ENCODE results near the gene AAMP. TPM values are rescaled to one million over a fixed set of nuclear protein-coding genes. Genes with fewer than 3 reads are reported as not detected.

AAMP gene
- total and polyA plus RNA-seq, 10 donors = 54.1 to 93.8 (median 62.5) TPM

DNA sequence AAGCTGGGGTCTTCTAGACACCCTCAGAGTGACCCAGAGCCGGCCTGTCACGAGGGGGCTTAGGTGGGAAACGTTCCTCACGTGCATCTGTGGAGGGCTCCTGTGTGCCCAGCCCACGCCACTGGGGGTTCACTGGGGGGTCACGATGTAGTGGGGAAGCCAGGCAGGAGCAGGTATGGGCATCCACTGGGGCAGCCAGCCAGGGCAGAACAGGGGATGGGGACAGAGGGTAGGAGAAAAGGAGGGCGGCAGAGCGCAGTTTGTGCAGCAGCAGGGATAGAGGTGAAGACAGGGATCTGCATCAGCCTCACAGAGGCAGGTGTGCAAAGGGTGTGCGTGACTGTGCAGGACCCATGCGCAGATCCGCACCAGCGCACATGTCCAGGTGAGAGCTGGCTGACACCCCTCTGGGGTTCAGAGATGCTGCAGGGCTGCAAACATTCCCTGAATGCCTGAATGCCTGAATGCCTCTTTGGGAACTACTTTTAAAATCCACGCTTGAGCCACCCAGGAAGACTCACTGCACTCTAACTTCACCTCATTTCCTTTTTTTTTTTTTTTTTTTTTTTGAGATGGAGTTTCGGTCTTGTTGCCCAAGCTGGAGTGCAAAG is 10.4 kb upstream of the AAMP start:
- no peak for DNase-seq
- H3K27ac ChIP-seq = no peak overlapping the region
- H3K4me3 ChIP-seq = no peak overlapping the region
- no peaks in the 10 kb centered on the region for H3K27me3 ChIP-seq (replicated peaks in 1 of 7)
- intact Hi-C loops (cut with DNase I; ENCODE audit: low total_unique reads) = no loop called here
- H3K36me3 ChIP-seq = peaks cover 2 to 95% (median 68%) of the 10 kb centered on the region in 6 donors
- H3K4me1 ChIP-seq = peaks cover 29 to 50% (median 37%) of the 10 kb centered on the region in 6 donors
- H3K9me3 ChIP-seq = no peaks in the 10 kb centered on the region
- WGBS, 5 donors = 92 to 94% (median 93%) methylated on average over 14 of the region's 14 CpGs
- TF ChIP-seq, protein P1, sequence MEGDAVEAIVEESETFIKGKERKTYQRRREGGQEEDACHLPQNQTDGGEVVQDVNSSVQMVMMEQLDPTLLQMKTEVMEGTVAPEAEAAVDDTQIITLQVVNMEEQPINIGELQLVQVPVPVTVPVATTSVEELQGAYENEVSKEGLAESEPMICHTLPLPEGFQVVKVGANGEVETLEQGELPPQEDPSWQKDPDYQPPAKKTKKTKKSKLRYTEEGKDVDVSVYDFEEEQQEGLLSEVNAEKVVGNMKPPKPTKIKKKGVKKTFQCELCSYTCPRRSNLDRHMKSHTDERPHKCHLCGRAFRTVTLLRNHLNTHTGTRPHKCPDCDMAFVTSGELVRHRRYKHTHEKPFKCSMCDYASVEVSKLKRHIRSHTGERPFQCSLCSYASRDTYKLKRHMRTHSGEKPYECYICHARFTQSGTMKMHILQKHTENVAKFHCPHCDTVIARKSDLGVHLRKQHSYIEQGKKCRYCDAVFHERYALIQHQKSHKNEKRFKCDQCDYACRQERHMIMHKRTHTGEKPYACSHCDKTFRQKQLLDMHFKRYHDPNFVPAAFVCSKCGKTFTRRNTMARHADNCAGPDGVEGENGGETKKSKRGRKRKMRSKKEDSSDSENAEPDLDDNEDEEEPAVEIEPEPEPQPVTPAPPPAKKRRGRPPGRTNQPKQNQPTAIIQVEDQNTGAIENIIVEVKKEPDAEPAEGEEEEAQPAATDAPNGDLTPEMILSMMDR (IDR thresholded peaks at IDR 0.05 in 8 of 11, conservative IDR thresholded peaks at IDR 0.05 in 3 of 11) = no peak
- TF ChIP-seq POLR2A (IDR thresholded peaks at IDR 0.05) (no peak), POLR2AphosphoS5 (IDR thresholded peaks at IDR 0.05) (peak in 1 of 3 donors; percentile 5)

DNA sequence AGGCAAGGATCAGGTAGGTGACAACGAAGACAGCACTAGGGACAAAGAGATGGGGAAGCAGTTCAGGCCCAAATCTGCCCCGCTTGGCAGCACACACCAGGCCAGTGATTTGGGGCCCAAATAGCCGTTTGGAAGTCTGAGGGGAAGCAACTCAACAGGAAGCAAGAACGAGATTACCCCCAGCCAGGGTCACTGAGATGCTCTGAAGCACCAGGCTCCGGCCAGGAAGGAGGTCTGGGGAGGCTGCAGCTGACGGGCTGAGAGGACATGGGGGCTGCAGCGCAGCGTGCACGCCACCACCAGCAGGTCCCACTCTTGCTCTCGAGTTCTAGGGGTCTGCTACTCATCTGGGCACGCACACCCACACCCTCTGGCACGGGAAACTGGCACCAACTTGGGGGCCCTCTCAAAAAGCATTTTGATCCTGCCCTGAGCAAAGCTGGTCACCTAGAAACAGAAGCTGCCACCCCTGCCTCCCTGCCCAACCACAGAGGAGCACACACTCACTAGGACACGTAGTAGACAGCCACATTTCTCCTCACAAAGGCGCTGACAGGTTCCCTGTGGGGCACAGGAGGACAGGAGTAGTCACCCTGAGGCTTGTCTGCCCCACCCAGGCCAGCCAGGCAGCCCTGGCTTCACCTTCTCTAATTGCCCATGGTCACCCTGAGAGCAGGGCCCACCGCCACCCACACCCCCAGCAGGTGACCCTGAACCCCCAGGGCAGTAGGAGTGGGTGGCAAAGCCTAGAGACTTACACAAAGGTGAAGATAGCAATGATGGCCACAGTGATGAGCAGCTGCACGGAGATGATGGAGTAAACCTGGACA is 8.8 kb upstream of the AAMP start:
- peak; percentile 64 for DNase-seq
- no peaks in the 10 kb centered on the region for H3K27me3 ChIP-seq (replicated peaks in 1 of 7)
- peaks cover 14 to 50% (median 27%) of the 10 kb centered on the region in 6 donors for H3K4me1 ChIP-seq
- H3K27ac ChIP-seq = peak overlapping the region in 1 of 8 donors; percentile 45
- no peak overlapping the region for H3K4me3 ChIP-seq
- no peaks in the 10 kb centered on the region for H3K9me3 ChIP-seq
- TF ChIP-seq, protein P1 (IDR thresholded peaks at IDR 0.05 in 8 of 11, conservative IDR thresholded peaks at IDR 0.05 in 3 of 11) = no peak
- TF ChIP-seq POLR2A (IDR thresholded peaks at IDR 0.05) = no peak
- peak in 1 of 3 donors; percentile 25 for TF ChIP-seq POLR2AphosphoS5 (IDR thresholded peaks at IDR 0.05)
- intact Hi-C loops (cut with DNase I; ENCODE audit: low total_unique reads) = no loop called here
- 73 to 88% (median 87%) methylated on average over 12 to 16 of the region's 16 CpGs for WGBS, 5 donors
- peaks cover 2 to 100% (median 84%) of the 10 kb centered on the region in 6 donors for H3K36me3 ChIP-seq

DNA sequence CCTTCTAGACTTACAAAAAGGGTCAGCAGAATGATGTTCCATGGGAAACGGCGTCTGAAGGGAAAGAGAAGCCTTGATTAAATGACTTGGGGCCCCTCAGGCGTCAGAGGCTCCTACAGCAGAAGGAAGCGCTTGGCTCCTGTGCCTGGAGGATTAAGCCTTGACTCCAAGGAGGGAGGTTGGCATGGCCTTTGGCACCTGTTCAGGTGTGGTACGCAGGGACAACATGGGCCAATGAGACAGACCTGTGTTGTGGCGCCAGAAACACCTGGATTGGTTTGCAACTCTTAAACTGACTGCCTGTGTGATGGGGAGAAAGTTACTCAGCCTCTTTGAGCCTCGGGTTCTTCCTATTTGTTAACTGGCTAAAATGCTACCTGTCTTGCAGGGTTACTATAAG is 8.0 kb upstream of the AAMP start:
- Histone ChIP-seq H3K9me3 (no peaks in the 10 kb centered on the region), H3K27ac (peak overlapping the region in 2 of 8 donors; percentile 11 to 45), H3K4me1 (peaks cover 11 to 50% (median 26%) of the 10 kb centered on the region in 6 donors), H3K4me3 (no peak overlapping the region), H3K36me3 (peaks cover 2 to 100% (median 87%) of the 10 kb centered on the region in 6 donors), H3K27me3 (replicated peaks in 1 of 7) (no peaks in the 10 kb centered on the region)
- TF ChIP-seq POLR2A (IDR thresholded peaks at IDR 0.05) = no peak
- peak in 1 of 3 donors; percentile 15 for TF ChIP-seq POLR2AphosphoS5 (IDR thresholded peaks at IDR 0.05)
- TF ChIP-seq, protein P1 (IDR thresholded peaks at IDR 0.05 in 8 of 11, conservative IDR thresholded peaks at IDR 0.05 in 3 of 11) = no peak
- 72 to 91% (median 88%) methylated on average over 7 of the region's 7 CpGs for WGBS, 5 donors
- peak; percentile 46 for DNase-seq
- intact Hi-C loops (cut with DNase I; ENCODE audit: low total_unique reads) = no loop called here

Data from spleen (tissue), 11 donors.